Smooth muscle cell (in vitro differentiated cells): ENCODE data around the gene LMOD1. TPM values are rescaled to one million over a fixed set of nuclear protein-coding genes. Genes with fewer than 3 reads are reported as not detected.

Source experiments
- DNase-seq: peaks from one replicate; lab custom pipeline; 2025; ENCODE audit not compliant: unreplicated experiment; lab: John Stamatoyannopoulos, UW
- H2AFZ ChIP-seq: fragments of 200-600 bp; sonication (generic); 2 replicates; pipeline ENCODE4 v1.6.0; 2016; ENCODE audit warnings: antibody characterized with exemption, low read depth, mild to moderate bottlenecking
- H3F3A ChIP-seq: fragments of 200-600 bp; sonication (generic); 2 replicates; pipeline ENCODE4 v1.6.0; 2017; ENCODE audit warnings: antibody characterized with exemption, low read depth
- H3K27ac ChIP-seq: fragments of 200-600 bp; sonication (generic); 2 replicates; pipeline ENCODE4 v1.5.1; 2016; ENCODE audit warnings: low read depth, mild to moderate bottlenecking
- H3K27me3 ChIP-seq: fragments of 200-600 bp; sonication (generic); 2 replicates; pipeline ENCODE4 v1.6.1; 2016; ENCODE audit warnings: low read depth, mild to moderate bottlenecking
- H3K36me3 ChIP-seq: fragments of 200-600 bp; sonication (generic); 2 replicates; pipeline ENCODE4 v1.5.1; 2016; ENCODE audit warnings: low read depth
- H3K4me1 ChIP-seq: fragments of 200-600 bp; sonication (generic); 2 replicates; pipeline ENCODE4 v1.5.1; 2016; ENCODE audit warnings: low read depth
- H3K4me2 ChIP-seq: fragments of 200-600 bp; sonication (generic); 2 replicates; pipeline ENCODE4 v1.6.0; 2016; ENCODE audit warnings: mild to moderate bottlenecking
- H3K4me3 ChIP-seq: fragments of 200-600 bp; sonication (generic); 2 replicates; pipeline ENCODE4 v1.5.1; 2016; ENCODE audit warnings: mild to moderate bottlenecking
- H3K79me2 ChIP-seq: fragments of 200-600 bp; sonication (generic); 2 replicates; pipeline ENCODE4 v1.6.0; 2016; ENCODE audit warnings: low read depth, mild to moderate bottlenecking
- H3K9ac ChIP-seq: fragments of 200-600 bp; sonication (generic); 2 replicates; pipeline ENCODE4 v1.6.0; 2016; ENCODE audit warnings: low read depth
- H3K9me3 ChIP-seq: fragments of 200-600 bp; sonication (generic); replicated peaks from 2 replicates; pipeline ENCODE4 v1.5.1; 2016; ENCODE audit warnings: low read depth
- H4K20me1 ChIP-seq: fragments of 200-600 bp; sonication (generic); 2 replicates; pipeline ENCODE4 v1.6.0; 2016; ENCODE audit warnings: low read depth
- CTCF ChIP-seq: fragments of 200-600 bp; sonication (generic); IDR thresholded peaks from 2 replicates; pipeline ENCODE4 v1.5.1; 2017; ENCODE audit warnings: borderline replicate concordance, mild to moderate bottlenecking, antibody characterized with exemption; ENCODE audit not compliant: insufficient read depth, poor library complexity, severe bottlenecking
- WGBS: methylation state at CpG from one replicate; pipeline ENCODE4 v1.1.7; 2016; ENCODE audit warnings: low lambda C conversion rate; 5-methylcytosine and 5-hydroxymethylcytosine counted together
- polyA plus RNA-seq: library from polyadenylated mRNA; unstranded; fragments of >200 nt; fragmentation: Nextera tagmentation; extraction: Ambion mirVana; gene quantifications from 2 replicates; pipeline ENCODE4 v1.2.1, GENCODE V29; 2016
- total RNA-seq: library from RNA; depleted of rRNA; stranded (reverse); fragments of >200 nt; gene quantifications from 2 replicates; pipeline ENCODE4 v1.2.3, GENCODE V29; 2014

LMOD1 gene
- total and polyA plus RNA-seq, 2 experiments from 2014 or later = 4.0 to 5.6 TPM

- Histone ChIP-seq H3K27me3 (no peaks in the 10 kb centered on the region), H3K27ac (no peak overlapping the region), H2AFZ (no peak overlapping the region), H3K4me1 (no peaks in the 10 kb centered on the region), H4K20me1 (no peaks in the 10 kb centered on the region), H3K36me3 (no peaks in the 10 kb centered on the region), H3K9ac (no peak overlapping the region), H3K9me3 (no peaks in the 10 kb centered on the region), H3K79me2 (peaks cover under 1% of the 10 kb centered on the region), H3K4me3 (no peak overlapping the region), H3K4me2 (no peak overlapping the region), H3F3A (no peaks in the 10 kb centered on the region)
- DNase-seq = no peak
- WGBS = 87% methylated on average over 5 of the region's 5 CpGs
- TF ChIP-seq CTCF = no peak
Observed at GRCh38 chr1:201930803-201931202, 15.5 kb downstream of the LMOD1 start.

GRCh38 chr1:201930137-201930536 lies 16.2 kb downstream of the LMOD1 start:
- Histone ChIP-seq H3K4me3 (no peak overlapping the region), H3K4me2 (no peak overlapping the region)

DNA sequence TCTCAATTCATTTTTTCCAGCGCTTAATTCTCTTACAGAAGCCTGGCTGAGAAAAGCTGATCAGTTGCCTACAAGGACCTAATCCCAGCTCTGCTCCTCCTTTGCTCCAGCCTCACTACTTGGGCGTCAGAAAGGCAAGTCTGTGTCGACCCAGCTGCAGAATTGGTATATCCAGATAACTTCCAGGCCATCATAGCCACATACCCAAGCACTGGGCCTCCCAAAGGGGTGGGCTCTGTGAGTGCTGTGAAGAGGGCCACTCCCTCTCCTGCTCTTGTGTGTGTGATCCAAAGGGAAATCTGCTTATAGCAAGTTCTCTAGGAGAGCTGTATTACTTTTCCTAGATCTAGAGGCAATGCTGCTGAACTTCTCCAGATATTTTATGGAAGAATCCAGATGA lies 18.1 kb downstream of the LMOD1 start:
- H3K9ac ChIP-seq = no peak overlapping the region
- no peak overlapping the region for H3K4me2 ChIP-seq
- no peaks in the 10 kb centered on the region for H3F3A ChIP-seq
- H3K4me3 ChIP-seq = no peak overlapping the region
- no peak overlapping the region for H2AFZ ChIP-seq
- WGBS = 67% methylated on average over 3 of the region's 3 CpGs
- TF ChIP-seq CTCF = no peak
- H3K4me1 ChIP-seq = no peaks in the 10 kb centered on the region
- no peak overlapping the region for H3K27ac ChIP-seq
- no peak for DNase-seq
- H3K9me3 ChIP-seq = no peaks in the 10 kb centered on the region
- H3K36me3 ChIP-seq = no peaks in the 10 kb centered on the region
- H4K20me1 ChIP-seq = no peaks in the 10 kb centered on the region
- no peaks in the 10 kb centered on the region for H3K27me3 ChIP-seq
- H3K79me2 ChIP-seq = peaks cover 2% of the 10 kb centered on the region

More at GRCh38 chr1:201930137-201930536, 16.2 kb downstream of the LMOD1 start:
- peaks cover 2% of the 10 kb centered on the region for H3K79me2 ChIP-seq
- no peak for DNase-seq
- H3K27ac ChIP-seq = no peak overlapping the region
- H3F3A ChIP-seq = no peaks in the 10 kb centered on the region
- no peaks in the 10 kb centered on the region for H3K36me3 ChIP-seq
- H3K4me1 ChIP-seq = no peaks in the 10 kb centered on the region
- no peaks in the 10 kb centered on the region for H4K20me1 ChIP-seq
- TF ChIP-seq CTCF = no peak
- H2AFZ ChIP-seq = no peak overlapping the region
- H3K9ac ChIP-seq = no peak overlapping the region
- no peaks in the 10 kb centered on the region for H3K27me3 ChIP-seq
- no peaks in the 10 kb centered on the region for H3K9me3 ChIP-seq
- WGBS = 79% methylated on average over 4 of the region's 4 CpGs

GRCh38 chr1:201925981-201926645 lies 20.2 kb downstream of the LMOD1 start:
- H3K4me2 ChIP-seq = no peak overlapping the region
- H4K20me1 ChIP-seq = no peaks in the 10 kb centered on the region
- no peaks in the 10 kb centered on the region for H3K27me3 ChIP-seq
- peak overlapping the region; percentile 43 for H2AFZ ChIP-seq
- H3K4me1 ChIP-seq = no peaks in the 10 kb centered on the region
- no peak overlapping the region for H3K4me3 ChIP-seq
- peaks cover 2% of the 10 kb centered on the region for H3K79me2 ChIP-seq
- 46% methylated on average over 5 of the region's 5 CpGs for WGBS
- DNase-seq = no peak
- H3F3A ChIP-seq = no peaks in the 10 kb centered on the region
- H3K9me3 ChIP-seq = no peaks in the 10 kb centered on the region
- TF ChIP-seq CTCF = no peak
- no peak overlapping the region for H3K9ac ChIP-seq
- no peaks in the 10 kb centered on the region for H3K36me3 ChIP-seq
- peak overlapping the region; percentile 44 for H3K27ac ChIP-seq
